DND-41 (cell line): ENCODE measurements around the gene XBP1.

Experiments used
- ATAC-seq: fragments of 200-7000 bp; cut with Tn5 transposase; 3 replicates; pipeline ENCODE4 v1.9.1; 2021; ENCODE audit warnings: low read depth; ENCODE audit not compliant: insufficient read depth
- DNase-seq: peaks from one replicate; pipeline ENCODE4 v3.0.0-alpha.2; 2020
- H2AFZ ChIP-seq: 2 replicates; pipeline ENCODE4 v1.6.0; 2012; ENCODE audit warnings: low read depth, low read length
- H3K27ac ChIP-seq: 2 replicates; pipeline ENCODE4 v1.5.1; 2012; ENCODE audit warnings: low read length, inconsistent platforms
- H3K27me3 ChIP-seq: fragments of 200-600 bp; sonication (generic); 2 replicates; pipeline ENCODE4 v1.6.0; 2012; ENCODE audit warnings: low read length, mild to moderate bottlenecking, inconsistent platforms; ENCODE audit not compliant: insufficient read depth, poor library complexity
- H3K36me3 ChIP-seq: 2 replicates; pipeline ENCODE4 v1.5.1; 2012; ENCODE audit warnings: low read length, inconsistent platforms; ENCODE audit not compliant: insufficient read depth
- H3K4me1 ChIP-seq: 2 replicates; pipeline ENCODE4 v1.5.1; 2012; ENCODE audit warnings: mild to moderate bottlenecking, low read length; ENCODE audit not compliant: insufficient read depth
- H3K4me2 ChIP-seq: 2 replicates; pipeline ENCODE4 v1.6.0; 2012; ENCODE audit warnings: mild to moderate bottlenecking, moderate library complexity, low read length, inconsistent platforms; ENCODE audit not compliant: insufficient read depth
- H3K4me3 ChIP-seq, 2 experiments: fragments of 200-600 bp in 1 of 2; shearing (Covaris generic) in 1 of 2; 2 replicates each; pipeline ENCODE4 v1.5.1; 2012 to 2016; ENCODE audit warnings: inconsistent platforms in 2 of 2, low read length in 2 of 2, mild to moderate bottlenecking in 2 of 2, low read depth in 1 of 2, moderate library complexity in 1 of 2
- H3K79me2 ChIP-seq: 2 replicates; pipeline ENCODE4 v1.6.0; 2012; ENCODE audit warnings: low read length, inconsistent platforms; ENCODE audit not compliant: insufficient read depth
- H3K9ac ChIP-seq: 2 replicates; pipeline ENCODE4 v1.6.0; 2012; ENCODE audit warnings: low read depth, mild to moderate bottlenecking, inconsistent platforms, low read length, moderate library complexity
- H3K9me3 ChIP-seq: 2 replicates; pipeline ENCODE4 v1.5.1; 2012; ENCODE audit warnings: low read length, moderate library complexity, mild to moderate bottlenecking, inconsistent platforms; ENCODE audit not compliant: insufficient read depth, severe bottlenecking
- H4K20me1 ChIP-seq: 2 replicates; pipeline ENCODE4 v1.6.0; 2012; ENCODE audit warnings: low read length; ENCODE audit not compliant: insufficient read depth
- CTCF ChIP-seq: IDR thresholded peaks from 2 replicates; pipeline ENCODE4 v1.5.1; 2012; ENCODE audit warnings: borderline replicate concordance, low read length, moderate library complexity, mild to moderate bottlenecking; ENCODE audit not compliant: poor library complexity, severe bottlenecking; ENCODE audit errors: extremely low read depth
- EZH2 ChIP-seq: IDR thresholded peaks from 3 replicates; pipeline ENCODE4 v1.6.1; 2012; ENCODE audit warnings: borderline replicate concordance, low read depth, mild to moderate bottlenecking, moderate library complexity, low read length, inconsistent platforms; ENCODE audit not compliant: severe bottlenecking

Gene XBP1

GRCh38 chr22:28831140-28832072 lies 31.0 kb upstream of the XBP1 start:
- Histone ChIP-seq H2AFZ (no peak overlapping the region), H3K4me2 (no peak overlapping the region), H3K27ac (no peak overlapping the region), H3K4me1 (peaks cover 34% of the 10 kb centered on the region), H3K36me3 (peaks cover 9% of the 10 kb centered on the region; the same call in 1 of the 2 replicates), H3K4me3 (no peak overlapping the region), H4K20me1 (no peaks in the 10 kb centered on the region), H3K9ac (no peak overlapping the region), H3K79me2 (peaks cover 26% of the 10 kb centered on the region), H3K9me3 (no peaks in the 10 kb centered on the region), H3K27me3 (no peaks in the 10 kb centered on the region)
- ATAC-seq (no peak), DNase-seq (no peak)
- TF ChIP-seq EZH2 (no peak), CTCF (no peak)

GRCh38 chr22:28830441-28830840 lies 30.1 kb upstream of the XBP1 start:
- Histone ChIP-seq H3K27ac (no peak overlapping the region), H3K79me2 (peaks cover 28% of the 10 kb centered on the region), H3K36me3 (peaks cover 9% of the 10 kb centered on the region; the same call in 1 of the 2 replicates), H3K9me3 (no peaks in the 10 kb centered on the region), H3K4me3 (no peak overlapping the region), H4K20me1 (no peaks in the 10 kb centered on the region), H3K27me3 (no peaks in the 10 kb centered on the region), H3K9ac (no peak overlapping the region), H2AFZ (no peak overlapping the region), H3K4me2 (no peak overlapping the region), H3K4me1 (peaks cover 38% of the 10 kb centered on the region)
- no peak for ATAC-seq
- TF ChIP-seq EZH2 (no peak), CTCF (no peak)
- DNase-seq = no peak

GRCh38 chr22:28829358-28830181 lies 29.2 kb upstream of the XBP1 start:
- DNase-seq (peak; percentile 86), ATAC-seq (peak; percentile 77)
- TF ChIP-seq CTCF (peak; percentile 98), EZH2 (no peak)
- H3K4me1 ChIP-seq = peaks cover 44% of the 10 kb centered on the region
- no peaks in the 10 kb centered on the region for H4K20me1 ChIP-seq
- H3K9me3 ChIP-seq = no peaks in the 10 kb centered on the region
- no peaks in the 10 kb centered on the region for H3K27me3 ChIP-seq
- H3K36me3 ChIP-seq = peaks cover 14% of the 10 kb centered on the region; the same call in 1 of the 2 replicates
- H3K4me3 ChIP-seq = no peak overlapping the region
- H2AFZ ChIP-seq = no peak overlapping the region
- peak overlapping the region; percentile 31 for H3K9ac ChIP-seq
- peaks cover 37% of the 10 kb centered on the region for H3K79me2 ChIP-seq
- H3K27ac ChIP-seq = peak overlapping the region; percentile 73
- peak overlapping the region; percentile 21 for H3K4me2 ChIP-seq
